B cell (primary cell): ENCODE results near the gene CLVS2. TPM values are rescaled to one million over a fixed set of nuclear protein-coding genes. Genes with fewer than 3 reads are reported as not detected.

Experiments
- ATAC-seq: fragments of 200-7000 bp; cut with Tn5 transposase; one replicate; pipeline ENCODE4 v1.10.0; 2021; ENCODE audit warnings: low read depth, mild to moderate bottlenecking, moderate number of reproducible peaks, moderate library complexity
- CTCF ChIA-PET: fragments of 350-600 bp; sonication (Branson Sonifier 250); formaldehyde crosslinking; loops from one replicate; lab custom pipeline; 2021; ENCODE audit warnings: antibody characterized with exemption, inconsistent platforms; lab: Charles Lee
- POLR2A ChIA-PET: fragments of 350-600 bp; sonication (Branson Sonifier 250); formaldehyde crosslinking; loops from one replicate; lab custom pipeline; 2021; ENCODE audit warnings: antibody characterized with exemption; lab: Charles Lee
- DNase-seq: peaks from one replicate; pipeline ENCODE4 v3.0.0; 2013
- H2AFZ ChIP-seq: 2 replicates; pipeline ENCODE4 v1.6.1; 2012; ENCODE audit warnings: mild to moderate bottlenecking, low read depth, low read length; ENCODE audit not compliant: insufficient read depth, poor library complexity, severe bottlenecking
- H3K27ac ChIP-seq, 2 donors: 1 replicate in 1 of 2; 2 replicates in 1 of 2; pipeline ENCODE4 v1.5.1; 2012 to 2013; ENCODE audit warnings: low read length in 2 of 2, mild to moderate bottlenecking in 2 of 2, moderate library complexity in 1 of 2
- H3K27me3 ChIP-seq, 4 experiments: fragments of 200-600 bp in 1 of 4; sonication (generic) in 1 of 4; replicated peaks in 1 of 4; 1 replicate in 2 of 4; 2 replicates in 2 of 4; pipeline versions ENCODE4 v1.6.1 to v1.7.0; 2013 to 2016; ENCODE audit warnings: low read length in 3 of 4, mild to moderate bottlenecking in 2 of 4, mixed read lengths in 1 of 4, moderate library complexity in 1 of 4; ENCODE audit not compliant: insufficient read depth in 4 of 4, control insufficient read depth in 3 of 4; ENCODE audit errors: control extremely low read depth in 1 of 4
- H3K36me3 ChIP-seq, 2 experiments: replicated peaks in 1 of 2; 1 replicate in 1 of 2; 2 replicates in 1 of 2; pipeline versions ENCODE4 v1.6.1 to v1.7.1; 2013; ENCODE audit warnings: low read length in 1 of 2; ENCODE audit not compliant: insufficient read depth in 2 of 2, control insufficient read depth in 1 of 2; ENCODE audit errors: control extremely low read depth in 1 of 2, extremely low read depth in 1 of 2
- H3K4me1 ChIP-seq, 2 donors: fragments of 200-600 bp in 1 of 2; sonication (generic) in 1 of 2; 1 replicate in 1 of 2; 2 replicates in 1 of 2; pipeline versions ENCODE4 v1.5.1 to v1.6.1; 2013 to 2017; ENCODE audit warnings: low read length in 2 of 2; ENCODE audit not compliant: control insufficient read depth in 2 of 2, insufficient read depth in 2 of 2
- H3K4me2 ChIP-seq: replicated peaks from 2 replicates; pipeline ENCODE3; 2012; ENCODE audit warnings: mild to moderate bottlenecking, low read depth, low read length; ENCODE audit not compliant: poor library complexity, severe bottlenecking
- H3K4me3 ChIP-seq, 5 experiments: fragments of 200-600 bp in 1 of 5; sonication (generic) in 1 of 5; 1 replicate in 3 of 5; 2 replicates in 2 of 5; pipeline versions ENCODE4 v1.5.1 to v1.7.0; 2011 to 2016; ENCODE audit warnings: low read length in 4 of 5, mild to moderate bottlenecking in 4 of 5, low read depth in 2 of 5, control low read depth in 1 of 5, moderate library complexity in 1 of 5; ENCODE audit not compliant: insufficient read depth in 1 of 5; ENCODE audit errors: control extremely low read depth in 1 of 5, extremely low read depth in 1 of 5
- H3K79me2 ChIP-seq: fragments of 200-600 bp; sonication (generic); one replicate; pipeline ENCODE4 v1.6.0; 2016; ENCODE audit warnings: low read length; ENCODE audit not compliant: control insufficient read depth, insufficient read depth
- H3K9ac ChIP-seq: fragments of 200-600 bp; sonication (generic); 2 replicates; pipeline ENCODE4 v1.6.1; 2017; ENCODE audit warnings: mild to moderate bottlenecking, low read length, moderate library complexity
- H3K9me3 ChIP-seq, 3 donors: one replicate each; pipeline versions ENCODE4 v1.6.1 to v1.7.1; 2013; ENCODE audit warnings: low read length in 2 of 3; ENCODE audit not compliant: control insufficient read depth in 2 of 3, insufficient read depth in 1 of 3; ENCODE audit errors: control extremely low read depth in 1 of 3
- H4K20me1 ChIP-seq: 2 replicates; pipeline ENCODE4 v1.6.0; 2012; ENCODE audit warnings: mild to moderate bottlenecking, low read length; ENCODE audit not compliant: insufficient read depth, control insufficient read depth, poor library complexity, severe bottlenecking
- H3K27ac Mint-ChIP-seq: one replicate; pipeline ENCODE4 v1.8.0; 2021; ENCODE audit warnings: mixed read lengths
- H3K27me3 Mint-ChIP-seq: one replicate; pipeline ENCODE4 v1.8.0; 2021; ENCODE audit warnings: mixed read lengths
- H3K4me1 Mint-ChIP-seq: one replicate; pipeline ENCODE4 v1.8.0; 2021; ENCODE audit warnings: mixed read lengths
- H3K4me3 Mint-ChIP-seq: one replicate; pipeline ENCODE4 v1.8.0; 2021; ENCODE audit warnings: mixed read lengths
- H3K9me3 Mint-ChIP-seq: one replicate; pipeline ENCODE4 v1.8.0; 2022; ENCODE audit warnings: mixed read lengths; ENCODE audit not compliant: insufficient read depth
- CTCF ChIP-seq: fragments of 200-600 bp; IDR thresholded peaks from one replicate; pipeline ENCODE4 v1.8.0; 2022; ENCODE audit warnings: antibody characterized with exemption, mild to moderate bottlenecking
- EZH2 ChIP-seq: IDR thresholded peaks from 2 replicates; pipeline ENCODE4 v1.6.1; 2012; ENCODE audit warnings: borderline replicate concordance, low read depth, mild to moderate bottlenecking, moderate library complexity, low read length; ENCODE audit not compliant: insufficient read depth, poor library complexity, severe bottlenecking
- WGBS: methylation state at CpG from one replicate; pipeline ENCODE4 v1.1.5; 2013; ENCODE audit warnings: missing lambda C conversion rate; ENCODE audit not compliant: insufficient coverage; 5-methylcytosine and 5-hydroxymethylcytosine counted together
- intact Hi-C: fragments of 100-400 bp; cut with micrococcal nuclease; formaldehyde crosslinking; loops from one replicate; pipeline ENCODE4 v1.10.0; 2022
- polyA plus RNA-seq: library from polyadenylated mRNA; depleted of rRNA; stranded (reverse); fragments of >200 nt; gene quantifications from 2 replicates; pipeline ENCODE4 v1.2.3, GENCODE V29; 2012
- total RNA-seq, 2 donors: library from RNA; stranded (reverse); fragments of 120-200 nt in 1 of 2; gene quantifications; 1 replicate in 1 of 2; 2 replicates in 1 of 2; pipeline versions ENCODE4 v1.2.3 to v1.2.4, GENCODE V29; 2013 to 2022

CLVS2 gene
- total and polyA plus RNA-seq, 2 donors (not counting 1 experiment from before 2014, with no cell fraction given) = not detected

DNA sequence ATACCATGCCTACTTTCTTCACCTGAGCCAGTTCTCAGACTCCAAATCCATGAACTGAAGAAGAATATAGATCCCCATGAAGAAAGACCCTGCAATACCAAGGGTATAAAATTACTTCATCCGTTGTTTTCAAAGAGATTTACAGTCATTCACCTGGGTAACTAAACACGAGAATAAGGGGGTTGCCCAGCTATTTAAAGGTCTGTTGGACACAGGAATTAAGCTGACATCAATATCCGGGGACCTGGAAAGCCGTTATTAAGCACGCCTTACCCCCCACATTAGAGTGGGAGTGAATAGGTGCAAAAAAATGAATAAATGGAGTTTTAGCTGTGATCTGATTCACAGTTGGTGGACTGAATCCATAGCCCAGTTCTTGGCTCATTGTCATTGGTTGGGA, 28.9 kb downstream of the CLVS2 start:
- Histone ChIP-seq H3K27ac (no peak overlapping the region), H4K20me1 (no peaks in the 10 kb centered on the region), H2AFZ (no peak overlapping the region), H3K4me2 (no peak overlapping the region), H3K27me3 (no peaks in the 10 kb centered on the region), H3K9ac (no peak overlapping the region), H3K79me2 (no peaks in the 10 kb centered on the region), H3K4me1 (peaks cover 0 to 3% of the 10 kb centered on the region in 2 donors), H3K9me3 (no peaks in the 10 kb centered on the region), H3K4me3 (no peak overlapping the region), H3K36me3 (no peaks in the 10 kb centered on the region)
- TF ChIP-seq EZH2 = no peak
- no peak for TF ChIP-seq CTCF
- Mint-ChIP-seq H3K4me1 (peaks cover 3% of the 10 kb centered on the region), H3K27ac (no peak overlapping the region), H3K4me3 (no peak overlapping the region), H3K9me3 (no peaks in the 10 kb centered on the region), H3K27me3 (no peaks in the 10 kb centered on the region)
- intact Hi-C loops = no loop called here
- ChIA-PET CTCF (no interaction called here), POLR2A (no interaction called here)
- WGBS = no CpG with 5 or more reads among the region's 5 CpGs
- ATAC-seq (no peak), DNase-seq (no peak)

DNA sequence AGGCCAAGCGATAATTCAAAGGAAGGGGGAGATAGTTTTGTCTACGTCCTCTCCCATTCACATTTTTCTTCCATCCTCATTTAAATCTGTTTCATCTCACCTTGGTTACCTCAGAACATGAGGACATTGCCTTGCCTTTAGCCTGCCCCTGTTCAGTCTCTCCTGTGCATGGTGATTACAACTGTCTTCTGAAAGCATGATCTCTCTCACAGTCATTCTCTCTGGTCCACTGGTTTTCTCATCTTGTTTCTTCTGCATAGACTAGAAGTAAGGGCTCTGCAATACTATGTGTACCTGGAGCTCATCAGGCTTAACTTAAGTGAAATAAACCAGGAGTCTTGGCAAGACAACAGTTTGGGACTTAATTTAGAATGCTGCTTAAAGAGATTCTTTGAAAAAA, 31.4 kb downstream of the CLVS2 start:
- no peak overlapping the region for H3K4me2 ChIP-seq
- H3K27me3 ChIP-seq = no peaks in the 10 kb centered on the region
- WGBS = no CpG with 5 or more reads among the region's 2 CpGs
- H3K27ac ChIP-seq = no peak overlapping the region
- ChIA-PET POLR2A (no interaction called here), CTCF (no interaction called here)
- no peak overlapping the region for H3K27ac Mint-ChIP-seq
- H3K36me3 ChIP-seq = no peaks in the 10 kb centered on the region
- no peaks in the 10 kb centered on the region for H3K27me3 Mint-ChIP-seq
- intact Hi-C loops = no loop called here
- no peak overlapping the region for H3K9ac ChIP-seq
- ATAC-seq = no peak
- TF ChIP-seq CTCF (no peak), EZH2 (no peak)
- H3K79me2 ChIP-seq = no peaks in the 10 kb centered on the region
- H3K4me1 Mint-ChIP-seq = peaks cover 3% of the 10 kb centered on the region
- no peak overlapping the region for H3K4me3 Mint-ChIP-seq
- no peaks in the 10 kb centered on the region for H3K9me3 Mint-ChIP-seq
- no peak overlapping the region for H3K4me3 ChIP-seq
- no peaks in the 10 kb centered on the region for H4K20me1 ChIP-seq
- peaks cover 0 to 3% of the 10 kb centered on the region in 2 donors for H3K4me1 ChIP-seq
- no peak overlapping the region for H2AFZ ChIP-seq
- DNase-seq = no peak
- H3K9me3 ChIP-seq = no peaks in the 10 kb centered on the region
